SK-N-SH (cell line): ENCODE data around the gene GOLM1. TPM values are rescaled to one million over a fixed set of nuclear protein-coding genes. Genes with fewer than 3 reads are reported as not detected.

Source experiments
- CTCF ChIA-PET: fragments of 300-600, 350-600 bp; formaldehyde crosslinking; extraction: SDS; loops from one replicate; lab custom pipeline; 2021; lab: Yijun Ruan, JAX
- POLR2A ChIA-PET: fragments of 350-600 bp; sonication (Branson Sonifier 250); formaldehyde crosslinking; extraction: SDS; loops from one replicate; lab custom pipeline; 2020; ENCODE audit warnings: antibody characterized with exemption, inconsistent platforms; lab: Yijun Ruan, JAX
- DNase-seq: peaks from one replicate; pipeline ENCODE4 v3.0.0; 2012
- H2AFZ ChIP-seq: fragments of 200-600 bp; sonication (generic); 2 replicates; pipeline ENCODE4 v1.8.1; 2016; ENCODE audit warnings: antibody characterized with exemption, mild to moderate bottlenecking, low read depth
- H3F3A ChIP-seq: fragments of 200-600 bp; sonication (generic); replicated peaks from 2 replicates; pipeline ENCODE3; 2016; ENCODE audit warnings: antibody characterized with exemption, mild to moderate bottlenecking; ENCODE audit not compliant: insufficient read depth
- H3K27ac ChIP-seq, 2 experiments: fragments of 200-500 bp in 1 of 2; fragments of 200-600 bp in 1 of 2; sonication (Bioruptor generic) in 1 of 2; sonication (generic), shearing (Covaris generic) in 1 of 2; 2 replicates each; pipeline versions ENCODE4 v1.5.1 to v1.6.1; 2014 to 2016; ENCODE audit warnings: low read depth in 2 of 2, inconsistent platforms in 1 of 2, low read length in 1 of 2, mild to moderate bottlenecking in 1 of 2, mixed read lengths in 1 of 2
- H3K27me3 ChIP-seq: fragments of 200-600 bp; sonication (generic), shearing (Covaris generic); 2 replicates; pipeline ENCODE4 v1.6.1; 2016; ENCODE audit warnings: mixed run types; ENCODE audit not compliant: insufficient read depth
- H3K36me3 ChIP-seq, 2 experiments: fragments of 200-500 bp in 1 of 2; fragments of 200-600 bp in 1 of 2; sonication (Bioruptor generic) in 1 of 2; sonication (generic) in 1 of 2; replicated peaks in 1 of 2; 2 replicates each; pipeline versions ENCODE3 to v1.5.1; 2014 to 2016; ENCODE audit warnings: low read length in 1 of 2, mild to moderate bottlenecking in 1 of 2; ENCODE audit not compliant: insufficient read depth in 2 of 2, control insufficient read depth in 1 of 2
- H3K4me1 ChIP-seq, 2 experiments: fragments of 200-500 bp in 1 of 2; fragments of 200-600 bp in 1 of 2; sonication (Bioruptor generic) in 1 of 2; sonication (generic), shearing (Covaris generic) in 1 of 2; 2 replicates each; pipeline versions ENCODE4 v1.5.1 to v1.6.1; 2014 to 2016; ENCODE audit warnings: low read depth in 1 of 2, low read length in 1 of 2, mixed run types in 1 of 2; ENCODE audit not compliant: insufficient read depth in 2 of 2, control insufficient read depth in 1 of 2
- H3K4me2 ChIP-seq: fragments of 200-600 bp; sonication (generic), shearing (Covaris generic); 2 replicates; pipeline ENCODE4 v1.6.1; 2017; ENCODE audit warnings: mixed run types
- H3K4me3 ChIP-seq, 2 experiments: fragments of 200-500 bp in 1 of 2; fragments of 200-600 bp in 1 of 2; sonication (Bioruptor generic) in 1 of 2; sonication (generic), shearing (Covaris generic) in 1 of 2; 2 replicates each; pipeline versions ENCODE4 v1.5.1 to v1.8.1; 2014 to 2016; ENCODE audit warnings: low read depth in 2 of 2, inconsistent platforms in 1 of 2, low read length in 1 of 2, mild to moderate bottlenecking in 1 of 2, mixed read lengths in 1 of 2, moderate library complexity in 1 of 2
- H3K79me2 ChIP-seq: fragments of 200-600 bp; sonication (generic); 2 replicates; pipeline ENCODE4 v1.8.1; 2017; ENCODE audit warnings: mild to moderate bottlenecking; ENCODE audit not compliant: insufficient read depth
- H3K9ac ChIP-seq: fragments of 200-600 bp; sonication (generic); 2 replicates; pipeline ENCODE4 v1.6.1; 2017; ENCODE audit warnings: mixed run types
- H3K9me2 ChIP-seq: fragments of 200-600 bp; sonication (generic); 2 replicates; pipeline ENCODE4 v1.6.1; 2017; ENCODE audit warnings: mixed run types
- H3K9me3 ChIP-seq: fragments of 200-600 bp; sonication (generic); 2 replicates; pipeline ENCODE4 v1.6.1; 2017; ENCODE audit warnings: mixed run types, mild to moderate bottlenecking, moderate library complexity
- H4K20me1 ChIP-seq: fragments of 200-600 bp; sonication (generic); 2 replicates; pipeline ENCODE4 v1.6.1; 2017; ENCODE audit warnings: mild to moderate bottlenecking, mixed run types; ENCODE audit not compliant: insufficient read depth
- CHD2 ChIP-seq: fragments of 150-350 bp; IDR thresholded peaks from 2 replicates; pipeline ENCODE4 v1.6.1; 2018; ENCODE audit warnings: low read length; ENCODE audit not compliant: partially characterized antibody
- FOSL2 ChIP-seq: IDR thresholded peaks from 2 replicates; pipeline ENCODE4 v1.4.0; 2012; ENCODE audit warnings: low read depth, mild to moderate bottlenecking, moderate library complexity, borderline replicate concordance
- FOXJ3 ChIP-seq: sonication (generic); formaldehyde crosslinking; IDR thresholded peaks from 2 replicates; pipeline ENCODE4 v1.5.1; 2020; ENCODE audit warnings: mild to moderate bottlenecking, missing genetic modification reagents
- GABPA ChIP-seq: IDR thresholded peaks from 2 replicates; pipeline ENCODE4 v1.4.0; 2012; ENCODE audit warnings: low read depth, mild to moderate bottlenecking
- GATA2 ChIP-seq: sonication (generic); formaldehyde crosslinking; IDR thresholded peaks from 2 replicates; pipeline ENCODE4 v1.5.0; 2020; ENCODE audit warnings: mild to moderate bottlenecking, missing genetic modification reagents
- JUND ChIP-seq: IDR thresholded peaks from 2 replicates; pipeline ENCODE4 v1.4.0; 2012
- MEF2A ChIP-seq: IDR thresholded peaks from 2 replicates; pipeline ENCODE4 v1.4.0; 2012; ENCODE audit warnings: low read depth, borderline replicate concordance
- MXI1 ChIP-seq: IDR thresholded peaks from 2 replicates; pipeline ENCODE4 v1.6.1; 2012; ENCODE audit warnings: mild to moderate bottlenecking, low read depth, low read length, improper control_type of control experiment
- NFIC ChIP-seq: IDR thresholded peaks from 2 replicates; pipeline ENCODE4 v1.4.0; 2012; ENCODE audit warnings: borderline replicate concordance
- NRF1 ChIP-seq: IDR thresholded peaks from 2 replicates; pipeline ENCODE4 v1.6.1; 2012; ENCODE audit warnings: low read depth, mild to moderate bottlenecking, low read length
- PBX3 ChIP-seq: IDR thresholded peaks from 2 replicates; pipeline ENCODE4; 2012
- RCOR1 ChIP-seq: fragments of 150-350 bp; IDR thresholded peaks from 2 replicates; pipeline ENCODE4 v1.6.1; 2017; ENCODE audit warnings: antibody characterized with exemption, low read length
- RXRA ChIP-seq: IDR thresholded peaks from 2 replicates; pipeline ENCODE4 v1.4.0; 2012; ENCODE audit warnings: low read depth, mild to moderate bottlenecking, borderline replicate concordance
- SMC3 ChIP-seq: IDR thresholded peaks from 2 replicates; pipeline ENCODE4 v1.6.1; 2012; ENCODE audit warnings: low read depth, low read length, improper control_type of control experiment
- TAF1 ChIP-seq: IDR thresholded peaks from 2 replicates; pipeline ENCODE4 v1.6.1; 2012; ENCODE audit warnings: low read depth, mild to moderate bottlenecking, low read length, moderate library complexity, borderline replicate concordance
- TCF12 ChIP-seq: IDR thresholded peaks from 2 replicates; pipeline ENCODE4 v1.4.0; 2012
- ZBTB33 ChIP-seq: IDR thresholded peaks from 2 replicates; pipeline ENCODE4 v1.4.0; 2012; ENCODE audit warnings: low read depth, borderline replicate concordance
- WGBS: methylation state at CpG from one replicate; pipeline ENCODE4 v1.1.6; 2017; ENCODE audit warnings: low lambda C conversion rate; 5-methylcytosine and 5-hydroxymethylcytosine counted together
- polyA plus RNA-seq, 3 experiments: library from polyadenylated mRNA; depleted of rRNA; stranded (reverse); fragments of >200 nt; gene quantifications; 2 replicates each; pipeline ENCODE4 v1.2.3, GENCODE V29; 2012
- TF ChIP-seq, protein P1 (sequence below): IDR thresholded peaks from 2 replicates; pipeline ENCODE4 v1.4.0; 2012; ENCODE audit warnings: low read depth, borderline replicate concordance
- TF ChIP-seq, protein P2 (sequence below): fragments of 200-600 bp; sonication (generic); IDR thresholded peaks from 2 replicates; pipeline ENCODE4 v1.6.1; 2017; ENCODE audit warnings: antibody characterized with exemption, mild to moderate bottlenecking, moderate library complexity
- TF ChIP-seq, protein P3 (sequence below): fragments of 150-350 bp; IDR thresholded peaks from 2 replicates; pipeline ENCODE4 v1.6.1; 2017; ENCODE audit warnings: antibody characterized with exemption, low read length, low read depth, borderline replicate concordance

The GOLM1 gene
- polyA plus RNA-seq, 1 of the 3 experiments (the other 2 are of a cell fraction): 69.8 TPM

DNA sequence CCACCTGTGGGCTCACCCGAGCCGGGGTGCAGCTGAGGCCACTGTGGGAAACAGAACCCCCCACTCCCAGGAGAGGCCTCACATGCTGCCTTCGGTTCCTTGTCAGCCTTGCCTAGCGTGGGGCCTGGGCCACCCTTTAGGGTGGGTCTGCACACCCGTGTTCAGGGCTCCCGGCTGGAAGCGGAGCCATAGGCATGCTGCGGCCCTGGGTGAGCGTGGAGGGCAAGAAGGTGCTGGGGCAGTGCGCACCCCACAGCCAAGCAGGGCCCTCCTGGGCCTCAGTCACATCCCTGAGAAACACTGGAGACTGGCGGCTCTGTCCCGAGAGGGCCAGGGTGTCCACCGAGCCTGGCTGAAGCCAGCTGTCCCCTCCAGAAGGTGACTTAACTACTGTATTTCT, 41.9 kb downstream of the GOLM1 start:
- 0 out of 2 replicates have a peak, but pooled peaks cover 2% of the 10 kb centered on the region for H3K79me2 ChIP-seq
- no peak overlapping the region for H3K9ac ChIP-seq
- no peak overlapping the region for H3K27ac ChIP-seq
- TF ChIP-seq RXRA: no peak
- TF ChIP-seq MXI1: no peak
- no peaks in the 10 kb centered on the region for H3K9me3 ChIP-seq
- no peak overlapping the region for H3K4me2 ChIP-seq
- WGBS: 92% methylated on average over 2 of the region's 13 CpGs
- ChIA-PET CTCF (interaction anchor here (0.6 kb wide), 1 partner anchor 114 kb away, joined by 3 read pairs; no protein-coding TSS in a partner anchor), POLR2A (no interaction called here)
- no peaks in the 10 kb centered on the region for H3K4me1 ChIP-seq
- H3K9me2 ChIP-seq: no peaks in the 10 kb centered on the region
- no peak for DNase-seq
- H3K4me3 ChIP-seq: no peak overlapping the region
- no peak overlapping the region for H2AFZ ChIP-seq
- H3K27me3 ChIP-seq: no peaks in the 10 kb centered on the region
- peaks cover 0 to 4% of the 10 kb centered on the region in 2 experiments for H3K36me3 ChIP-seq
- no peaks in the 10 kb centered on the region for H4K20me1 ChIP-seq
- H3F3A ChIP-seq: no peaks in the 10 kb centered on the region

GRCh38 chr9:86054695-86055094, 44.7 kb downstream of the GOLM1 start:
- CTCF ChIA-PET: interaction anchor here (0.7 kb wide), 1 partner anchor 14 kb away, joined by 3 read pairs; no protein-coding TSS in a partner anchor
- no peak overlapping the region for H3K27ac ChIP-seq
- no peak overlapping the region for H3K9ac ChIP-seq
- no peak for DNase-seq
- H3K36me3 ChIP-seq: no peaks in the 10 kb centered on the region
- H3K9me2 ChIP-seq: no peaks in the 10 kb centered on the region
- no peaks in the 10 kb centered on the region for H3F3A ChIP-seq
- H3K27me3 ChIP-seq: no peaks in the 10 kb centered on the region
- POLR2A ChIA-PET: no interaction called here
- WGBS: 89% methylated on average over 3 of the region's 3 CpGs
- H3K4me2 ChIP-seq: no peak overlapping the region
- no peaks in the 10 kb centered on the region for H4K20me1 ChIP-seq
- no peak overlapping the region for H2AFZ ChIP-seq
- no peaks in the 10 kb centered on the region for H3K9me3 ChIP-seq
- H3K4me1 ChIP-seq: no peaks in the 10 kb centered on the region
- no peak overlapping the region for H3K4me3 ChIP-seq
- 0 out of 2 replicates have a peak, but pooled peaks cover 2% of the 10 kb centered on the region for H3K79me2 ChIP-seq
- TF ChIP-seq GABPA: no peak
- no peak for TF ChIP-seq FOSL2
- no peak for TF ChIP-seq JUND
- TF ChIP-seq, protein P1, sequence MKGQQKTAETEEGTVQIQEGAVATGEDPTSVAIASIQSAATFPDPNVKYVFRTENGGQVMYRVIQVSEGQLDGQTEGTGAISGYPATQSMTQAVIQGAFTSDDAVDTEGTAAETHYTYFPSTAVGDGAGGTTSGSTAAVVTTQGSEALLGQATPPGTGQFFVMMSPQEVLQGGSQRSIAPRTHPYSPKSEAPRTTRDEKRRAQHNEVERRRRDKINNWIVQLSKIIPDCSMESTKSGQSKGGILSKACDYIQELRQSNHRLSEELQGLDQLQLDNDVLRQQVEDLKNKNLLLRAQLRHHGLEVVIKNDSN: no peak
- TF ChIP-seq FOXJ3 (CRISPR knock-in tag): no peak
- TF ChIP-seq TAF1: no peak
- TF ChIP-seq, protein P2, sequence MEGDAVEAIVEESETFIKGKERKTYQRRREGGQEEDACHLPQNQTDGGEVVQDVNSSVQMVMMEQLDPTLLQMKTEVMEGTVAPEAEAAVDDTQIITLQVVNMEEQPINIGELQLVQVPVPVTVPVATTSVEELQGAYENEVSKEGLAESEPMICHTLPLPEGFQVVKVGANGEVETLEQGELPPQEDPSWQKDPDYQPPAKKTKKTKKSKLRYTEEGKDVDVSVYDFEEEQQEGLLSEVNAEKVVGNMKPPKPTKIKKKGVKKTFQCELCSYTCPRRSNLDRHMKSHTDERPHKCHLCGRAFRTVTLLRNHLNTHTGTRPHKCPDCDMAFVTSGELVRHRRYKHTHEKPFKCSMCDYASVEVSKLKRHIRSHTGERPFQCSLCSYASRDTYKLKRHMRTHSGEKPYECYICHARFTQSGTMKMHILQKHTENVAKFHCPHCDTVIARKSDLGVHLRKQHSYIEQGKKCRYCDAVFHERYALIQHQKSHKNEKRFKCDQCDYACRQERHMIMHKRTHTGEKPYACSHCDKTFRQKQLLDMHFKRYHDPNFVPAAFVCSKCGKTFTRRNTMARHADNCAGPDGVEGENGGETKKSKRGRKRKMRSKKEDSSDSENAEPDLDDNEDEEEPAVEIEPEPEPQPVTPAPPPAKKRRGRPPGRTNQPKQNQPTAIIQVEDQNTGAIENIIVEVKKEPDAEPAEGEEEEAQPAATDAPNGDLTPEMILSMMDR: no peak
- TF ChIP-seq ZBTB33: no peak
- no peak for TF ChIP-seq MEF2A
- TF ChIP-seq NRF1: no peak
- no peak for TF ChIP-seq NFIC
- no peak for TF ChIP-seq GATA2 (CRISPR knock-in tag)
- no peak for TF ChIP-seq SMC3
- no peak for TF ChIP-seq RCOR1
- TF ChIP-seq CHD2: no peak
- no peak for TF ChIP-seq PBX3
- no peak for TF ChIP-seq TCF12
- TF ChIP-seq, protein P3, sequence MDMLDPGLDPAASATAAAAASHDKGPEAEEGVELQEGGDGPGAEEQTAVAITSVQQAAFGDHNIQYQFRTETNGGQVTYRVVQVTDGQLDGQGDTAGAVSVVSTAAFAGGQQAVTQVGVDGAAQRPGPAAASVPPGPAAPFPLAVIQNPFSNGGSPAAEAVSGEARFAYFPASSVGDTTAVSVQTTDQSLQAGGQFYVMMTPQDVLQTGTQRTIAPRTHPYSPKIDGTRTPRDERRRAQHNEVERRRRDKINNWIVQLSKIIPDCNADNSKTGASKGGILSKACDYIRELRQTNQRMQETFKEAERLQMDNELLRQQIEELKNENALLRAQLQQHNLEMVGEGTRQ: no peak
